ENCODE results near the gene ASB2. TPM values are rescaled to one million over a fixed set of nuclear protein-coding genes. Genes with fewer than 3 reads are reported as not detected.
A peak's percentile ranks its signal among the peaks of the same experiment; 100 is the strongest.

ASB2 gene
- total and polyA plus RNA-seq, 2 of the 4 experiments (the other 2 are of a cell fraction) = 0.54 to 0.77 TPM

DNA sequence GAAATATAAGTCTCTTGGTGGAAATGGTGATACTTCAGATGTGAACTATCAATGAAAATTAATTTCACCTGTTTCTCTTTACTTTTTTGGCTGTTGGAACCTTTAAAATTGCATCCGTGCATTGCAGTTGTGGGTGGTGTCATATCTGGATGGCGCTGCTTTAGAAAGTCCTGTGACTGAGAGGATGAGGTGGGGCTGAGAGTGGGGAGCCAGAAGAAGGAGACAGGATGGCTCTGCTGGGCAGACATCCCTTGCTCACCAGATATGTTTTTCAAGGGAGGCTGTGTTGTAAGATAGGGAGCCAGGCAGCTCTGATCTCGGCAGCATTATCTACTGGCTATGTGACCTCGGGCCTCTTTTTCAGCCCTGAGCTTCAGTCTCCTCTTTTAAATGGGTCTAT lies 12.7 kb downstream of the ASB2 start:
- Histone ChIP-seq H2AFZ (replicated peaks; ENCODE audit: low read length, poor library complexity) (no peak overlapping the region), H4K8ac (ENCODE audit: low read depth in 2 of 2, low read length in 2 of 2) (no peak overlapping the region), H3K4me1 (ENCODE audit: control insufficient read depth, insufficient read depth, low read length) (peaks cover 30% of the 10 kb centered on the region), H3K27ac (ENCODE audit: insufficient read depth, low read length) (no peak overlapping the region), H4K91ac (ENCODE audit: insufficient read depth, low read depth, low read length) (no peak overlapping the region), H3K9me3 (ENCODE audit: control insufficient read depth, insufficient read depth, low read length) (no peaks in the 10 kb centered on the region), H2BK20ac (ENCODE audit: low read depth, low read length) (no peak overlapping the region; the same call in 1 of the 2 replicates), H3K27me3 (ENCODE audit: control insufficient read depth, insufficient read depth, low read length) (no peaks in the 10 kb centered on the region), H2BK15ac (ENCODE audit: low read depth, low read length) (peak overlapping the region; percentile 41; the same call in 1 of the 3 replicates), H3K4me2 (ENCODE audit: low read depth, low read length) (no peak overlapping the region), H3K23ac (ENCODE audit: low read depth, low read length) (no peak overlapping the region), H3K56ac (ENCODE audit: extremely low read depth, insufficient read depth, low read length) (no peak overlapping the region), H3K36me3 (ENCODE audit: control insufficient read depth, insufficient read depth, low read length) (no peaks in the 10 kb centered on the region), H3K4me3 (ENCODE audit: insufficient read depth, low read depth, low read length) (no peak overlapping the region), H4K20me1 (ENCODE audit: insufficient read depth, low read length) (peaks cover 4% of the 10 kb centered on the region; the same call in 1 of the 2 replicates), H2BK120ac (ENCODE audit: low read depth, low read length) (0 out of 2 replicates have a peak overlapping the region, but pooled peaks have one; percentile 18), H3K9ac (ENCODE audit: low read depth, low read length) (no peak overlapping the region), H2AK5ac (ENCODE audit: low read depth, low read length) (peak overlapping the region; percentile 36; the same call in 1 of the 2 replicates), H3K4ac (ENCODE audit: low read depth, low read length) (peak overlapping the region; percentile 29; the same call in 1 of the 2 replicates), H2AK9ac (replicated peaks; ENCODE audit: low read depth, low read length, poor library complexity) (no peak overlapping the region), H3K79me1 (ENCODE audit: low read depth in 1 of 2, low read length in 2 of 2) (no peaks in the 10 kb centered on the region), H4K5ac (ENCODE audit: low read depth, low read length) (no peak overlapping the region), H3K18ac (ENCODE audit: low read depth, low read length) (no peak overlapping the region; the same call in 1 of the 2 replicates), H3K9me1 (ENCODE audit: insufficient read depth, low read length) (peaks cover 25% of the 10 kb centered on the region), H3K14ac (replicated peaks; ENCODE audit: low read depth, low read length) (no peak overlapping the region), H2BK5ac (ENCODE audit: low read depth, low read length, poor library complexity, severe bottlenecking) (no peak overlapping the region)
- BruUV-seq (replicated peaks) = no TSS peak
- POLR2A ChIA-PET (ENCODE audit: unreplicated experiment) = no interaction called here
- WGBS, 2 experiments (ENCODE audit: extremely low coverage in 2 of 2, insufficient read length in 1 of 2) = 100% methylated on average over 1 of the region's 4 CpGs; no CpG with 5 or more reads in 1 of the 2 experiments
- CTCF ChIA-PET = interaction anchor here (0.6 to 1.3 kb wide), 2 partner anchors 24 to 1812 kb away, joined by 3 to 5 read pairs; no protein-coding TSS in a partner anchor
- ATAC-seq (ENCODE audit: low read depth) (no peak), DNase-seq (no peak)
- in situ Hi-C loops (cut with MboI; ENCODE audit: low sequenced_read_pairs) = no loop called here
- TF ChIP-seq NFE2L2 (IDR thresholded peaks at IDR 0.05; ENCODE audit: low read depth, low read length) (no peak), MAFK (IDR thresholded peaks at IDR 0.05; ENCODE audit: low read depth, low read length) (no peak), RAD21 (IDR thresholded peaks at IDR 0.05; ENCODE audit: low read length) (no peak), SMC3 (IDR thresholded peaks at IDR 0.05; ENCODE audit: low read depth, low read length) (no peak), CEBPB (IDR thresholded peaks at IDR 0.05; ENCODE audit: low read depth, low read length) (no peak), RCOR1 (IDR thresholded peaks at IDR 0.05; ENCODE audit: insufficient replicate concordance, low read length) (no peak), MXI1 (IDR thresholded peaks at IDR 0.05; ENCODE audit: borderline replicate concordance, low read depth, low read length) (no peak), RFX5 (IDR thresholded peaks at IDR 0.05; ENCODE audit: low read depth, low read length) (no peak), BHLHE40 (IDR thresholded peaks at IDR 0.05; ENCODE audit: low read depth, low read length) (no peak), MAZ (IDR thresholded peaks at IDR 0.05; ENCODE audit: borderline replicate concordance, low read depth, low read length) (no peak), POLR2A (IDR thresholded peaks at IDR 0.05; ENCODE audit: low read depth, low read length) (no peak), FOS (IDR thresholded peaks at IDR 0.05; ENCODE audit: low read depth, low read length) (no peak)
- TF ChIP-seq, protein P1, sequence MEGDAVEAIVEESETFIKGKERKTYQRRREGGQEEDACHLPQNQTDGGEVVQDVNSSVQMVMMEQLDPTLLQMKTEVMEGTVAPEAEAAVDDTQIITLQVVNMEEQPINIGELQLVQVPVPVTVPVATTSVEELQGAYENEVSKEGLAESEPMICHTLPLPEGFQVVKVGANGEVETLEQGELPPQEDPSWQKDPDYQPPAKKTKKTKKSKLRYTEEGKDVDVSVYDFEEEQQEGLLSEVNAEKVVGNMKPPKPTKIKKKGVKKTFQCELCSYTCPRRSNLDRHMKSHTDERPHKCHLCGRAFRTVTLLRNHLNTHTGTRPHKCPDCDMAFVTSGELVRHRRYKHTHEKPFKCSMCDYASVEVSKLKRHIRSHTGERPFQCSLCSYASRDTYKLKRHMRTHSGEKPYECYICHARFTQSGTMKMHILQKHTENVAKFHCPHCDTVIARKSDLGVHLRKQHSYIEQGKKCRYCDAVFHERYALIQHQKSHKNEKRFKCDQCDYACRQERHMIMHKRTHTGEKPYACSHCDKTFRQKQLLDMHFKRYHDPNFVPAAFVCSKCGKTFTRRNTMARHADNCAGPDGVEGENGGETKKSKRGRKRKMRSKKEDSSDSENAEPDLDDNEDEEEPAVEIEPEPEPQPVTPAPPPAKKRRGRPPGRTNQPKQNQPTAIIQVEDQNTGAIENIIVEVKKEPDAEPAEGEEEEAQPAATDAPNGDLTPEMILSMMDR (conservative IDR thresholded peaks at IDR 0.05; ENCODE audit: low read depth, low read length) = no peak
- TF ChIP-seq, protein P2, sequence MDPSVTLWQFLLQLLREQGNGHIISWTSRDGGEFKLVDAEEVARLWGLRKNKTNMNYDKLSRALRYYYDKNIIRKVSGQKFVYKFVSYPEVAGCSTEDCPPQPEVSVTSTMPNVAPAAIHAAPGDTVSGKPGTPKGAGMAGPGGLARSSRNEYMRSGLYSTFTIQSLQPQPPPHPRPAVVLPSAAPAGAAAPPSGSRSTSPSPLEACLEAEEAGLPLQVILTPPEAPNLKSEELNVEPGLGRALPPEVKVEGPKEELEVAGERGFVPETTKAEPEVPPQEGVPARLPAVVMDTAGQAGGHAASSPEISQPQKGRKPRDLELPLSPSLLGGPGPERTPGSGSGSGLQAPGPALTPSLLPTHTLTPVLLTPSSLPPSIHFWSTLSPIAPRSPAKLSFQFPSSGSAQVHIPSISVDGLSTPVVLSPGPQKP (IDR thresholded peaks at IDR 0.05; ENCODE audit: borderline replicate concordance, low read depth, low read length) = no peak
- TF ChIP-seq, protein P3, sequence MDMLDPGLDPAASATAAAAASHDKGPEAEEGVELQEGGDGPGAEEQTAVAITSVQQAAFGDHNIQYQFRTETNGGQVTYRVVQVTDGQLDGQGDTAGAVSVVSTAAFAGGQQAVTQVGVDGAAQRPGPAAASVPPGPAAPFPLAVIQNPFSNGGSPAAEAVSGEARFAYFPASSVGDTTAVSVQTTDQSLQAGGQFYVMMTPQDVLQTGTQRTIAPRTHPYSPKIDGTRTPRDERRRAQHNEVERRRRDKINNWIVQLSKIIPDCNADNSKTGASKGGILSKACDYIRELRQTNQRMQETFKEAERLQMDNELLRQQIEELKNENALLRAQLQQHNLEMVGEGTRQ (IDR thresholded peaks at IDR 0.05; ENCODE audit: low read depth, low read length) = no peak
- intact Hi-C loops (cut with micrococcal nuclease) = no loop called here
- dilution Hi-C loops (cut with HindIII; ENCODE audit: low sequenced_read_pairs, unreplicated experiment) = no loop called here

All from IMR-90 (cell line).